Measurements from ENCODE around the gene ZC3H4.

ZC3H4 gene

DNA sequence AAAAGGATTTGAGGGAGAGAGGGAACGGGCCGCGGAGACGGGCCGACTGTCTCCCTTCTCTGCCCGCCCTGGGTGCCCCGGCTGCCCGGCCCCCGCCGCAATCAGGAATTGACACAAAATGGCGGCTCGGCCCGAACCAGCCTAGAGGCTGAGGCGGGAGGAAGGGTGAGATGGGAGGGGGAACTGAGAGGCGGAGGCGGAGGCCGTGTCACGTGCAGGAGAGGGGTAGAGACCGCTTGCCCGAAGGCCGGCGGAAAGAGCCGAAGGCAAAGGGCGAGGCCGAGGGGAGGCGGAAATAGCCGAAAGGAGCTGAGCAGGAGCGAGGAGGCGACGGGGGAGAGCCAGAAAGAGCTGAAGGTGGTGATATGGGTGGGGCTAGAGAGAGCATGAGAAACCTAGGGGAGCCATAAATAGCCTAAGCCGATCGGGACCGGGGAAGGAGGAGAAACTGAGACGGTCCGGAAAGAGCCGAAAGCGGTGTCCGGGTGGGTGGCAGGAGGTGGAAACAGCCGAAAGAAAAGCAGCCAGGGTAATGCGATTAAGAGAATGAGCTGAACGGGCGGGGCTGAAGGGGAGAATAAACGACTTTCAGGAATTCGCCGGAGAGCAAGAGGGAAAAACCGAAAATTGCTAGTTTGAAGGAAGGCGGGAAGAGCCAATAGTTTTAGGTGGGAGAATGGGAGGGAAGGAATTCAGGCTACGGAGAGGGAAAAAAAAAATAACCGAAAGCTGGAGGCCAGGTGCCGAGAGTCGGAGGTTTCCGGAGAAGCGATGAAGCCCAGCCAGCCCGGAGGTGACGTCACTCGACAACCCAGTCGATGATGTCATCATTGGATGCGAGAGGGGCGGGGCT is at the start of gene ZC3H4:
Gene ZC3H4, minus strand, starts transcription at position 780 of the 853 bp plus-strand sequence. CDS start 1,192 bp downstream, outside the sequence.
- DNase-seq (ENCODE audit: low spot score): peak; percentile 100

DNA sequence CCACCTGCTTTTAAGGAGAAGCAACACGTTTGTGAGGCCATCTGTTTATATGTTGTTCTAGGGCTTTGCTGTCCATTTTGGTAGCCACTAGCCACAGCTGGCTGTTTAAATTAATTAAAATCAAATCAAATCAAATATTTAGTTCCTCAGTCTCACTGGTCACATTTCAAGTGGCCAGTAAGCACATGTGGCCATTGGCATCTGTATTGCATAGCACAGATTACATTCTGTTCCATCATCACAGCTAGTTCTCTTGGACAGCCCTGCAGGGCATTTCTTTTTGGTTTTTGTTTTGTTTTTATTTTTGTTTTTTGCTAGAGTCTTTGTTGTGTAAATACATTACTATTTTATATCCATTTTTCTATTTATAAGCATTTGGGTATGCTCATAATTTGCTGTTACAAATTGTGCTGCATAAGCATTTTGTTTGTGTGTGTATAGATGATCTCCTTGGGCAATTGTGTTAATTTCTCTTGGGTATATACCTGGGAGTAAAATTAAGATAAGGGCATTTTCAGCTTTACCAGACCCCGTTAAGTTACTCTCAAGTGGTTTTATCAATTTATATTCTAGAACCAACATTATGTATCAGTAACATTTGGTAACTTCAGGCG is 48.4 kb upstream of the ZC3H4 start:
- no peak for DNase-seq (ENCODE audit: low spot score)

DNA sequence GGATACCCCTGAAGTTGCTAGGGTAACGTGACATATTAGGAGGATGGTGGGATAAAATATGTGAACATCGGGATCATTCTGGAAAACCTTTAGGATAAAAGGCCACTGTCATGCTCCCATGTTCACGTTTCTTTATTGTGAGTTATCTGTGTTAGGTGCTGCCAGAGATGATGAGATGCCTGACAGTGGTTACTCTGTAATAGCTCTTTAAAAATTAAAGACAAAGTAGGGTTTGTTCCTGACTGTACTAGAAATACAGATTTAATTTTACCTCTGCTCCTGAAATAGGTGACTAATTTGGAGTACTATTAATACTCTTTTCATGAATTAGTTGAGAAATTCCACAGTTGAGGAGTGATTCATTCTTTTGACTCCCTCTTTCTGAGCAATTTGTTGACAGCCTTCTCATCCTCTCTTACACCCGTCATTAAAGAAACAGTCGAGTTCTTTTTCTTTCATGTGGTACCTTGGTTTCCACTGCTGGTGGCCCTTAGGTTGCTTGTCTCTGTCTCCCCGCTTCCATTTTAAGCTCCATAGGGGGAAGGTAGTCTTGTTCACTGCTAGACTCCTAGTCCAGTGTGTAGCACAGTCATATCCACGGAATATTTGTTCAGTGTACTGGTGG is 45.4 kb upstream of the ZC3H4 start:
- peak; percentile 72 for DNase-seq (ENCODE audit: low spot score)

DNA sequence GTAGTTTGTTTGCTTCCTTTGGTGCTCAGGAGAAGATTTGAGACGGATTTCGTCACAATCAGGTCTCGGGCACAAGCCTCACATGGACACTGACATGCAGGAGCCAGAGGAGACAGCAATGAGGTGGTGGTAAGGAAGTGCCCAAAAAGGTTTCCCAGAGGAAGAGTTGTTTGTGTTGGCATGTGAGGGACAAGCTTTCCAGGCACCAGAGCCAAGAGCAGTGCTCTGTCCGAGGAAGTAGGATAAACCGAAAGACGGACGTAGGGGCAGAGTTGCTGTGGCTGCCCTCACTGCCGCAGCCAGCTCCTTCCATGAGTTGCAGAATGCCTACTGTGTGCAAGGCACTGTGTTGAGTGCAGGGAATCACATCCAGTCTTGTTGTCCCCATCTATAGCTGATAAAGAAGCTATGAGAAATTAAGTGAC is 44.8 kb upstream of the ZC3H4 start:
- no peak for DNase-seq (ENCODE audit: low spot score)

- DNase-seq (ENCODE audit: low spot score): peak; percentile 58
Measured at GRCh38 chr19:47157431-47158321, 44.1 kb upstream of the ZC3H4 start.

DNA sequence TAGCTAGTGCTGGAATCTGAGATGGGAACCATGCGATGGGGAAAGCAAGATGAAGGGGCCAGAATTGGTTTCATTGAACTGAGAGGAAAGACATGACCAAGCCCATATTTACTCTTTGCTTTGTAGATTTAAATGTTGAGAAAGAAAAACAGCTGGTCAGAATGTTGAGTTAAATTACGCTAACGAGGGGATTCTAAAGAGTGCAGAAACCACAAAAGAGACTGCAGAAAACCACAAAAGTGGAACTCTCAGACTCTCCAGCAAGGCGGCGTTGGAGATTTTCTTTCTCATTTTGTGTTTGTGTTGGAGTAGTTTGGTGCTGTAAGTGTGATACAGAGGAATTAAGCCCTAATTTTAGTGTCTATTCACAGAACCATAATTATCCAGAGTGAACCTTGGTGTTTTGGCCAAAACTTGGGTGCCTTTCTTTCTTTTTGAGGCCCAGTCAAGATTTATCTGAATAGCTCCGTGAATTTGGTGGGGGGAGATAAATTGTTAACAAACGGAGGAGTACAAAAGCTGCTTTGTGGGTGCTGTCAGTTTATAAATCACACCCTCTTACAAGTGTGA is 43.4 kb upstream of the ZC3H4 start:
- no peak for DNase-seq (ENCODE audit: low spot score)

DNA sequence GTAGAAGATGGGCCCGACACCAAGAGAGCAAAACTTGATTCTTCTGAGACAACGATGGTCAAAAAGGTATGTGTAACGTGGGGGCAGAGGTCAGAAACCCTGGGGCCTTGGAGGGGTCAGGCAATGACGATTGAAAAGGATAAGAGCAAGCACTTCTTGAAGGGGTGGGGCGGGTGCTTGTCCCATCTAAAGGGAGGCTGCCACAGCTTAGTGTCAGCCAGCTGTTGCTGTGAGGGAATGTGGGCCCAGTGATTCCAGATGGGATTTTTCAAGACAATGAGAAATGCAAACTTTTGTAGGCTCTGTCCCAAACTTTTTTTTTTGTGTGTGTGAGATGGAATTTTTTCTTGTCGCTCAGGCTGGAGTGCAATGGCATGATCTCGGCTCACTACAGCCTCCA is 41.6 kb upstream of the ZC3H4 start:
- DNase-seq (ENCODE audit: low spot score): no peak

- DNase-seq (ENCODE audit: low spot score): no peak
Measured at GRCh38 chr19:47153266-47153665, 39.7 kb upstream of the ZC3H4 start.

GRCh38 chr19:47152632-47153031 is 39.1 kb upstream of the ZC3H4 start:
- peak; percentile 23 for DNase-seq (ENCODE audit: low spot score)

- no peak for DNase-seq (ENCODE audit: low spot score)
Measured at GRCh38 chr19:47152205-47152604, 38.6 kb upstream of the ZC3H4 start.

DNA sequence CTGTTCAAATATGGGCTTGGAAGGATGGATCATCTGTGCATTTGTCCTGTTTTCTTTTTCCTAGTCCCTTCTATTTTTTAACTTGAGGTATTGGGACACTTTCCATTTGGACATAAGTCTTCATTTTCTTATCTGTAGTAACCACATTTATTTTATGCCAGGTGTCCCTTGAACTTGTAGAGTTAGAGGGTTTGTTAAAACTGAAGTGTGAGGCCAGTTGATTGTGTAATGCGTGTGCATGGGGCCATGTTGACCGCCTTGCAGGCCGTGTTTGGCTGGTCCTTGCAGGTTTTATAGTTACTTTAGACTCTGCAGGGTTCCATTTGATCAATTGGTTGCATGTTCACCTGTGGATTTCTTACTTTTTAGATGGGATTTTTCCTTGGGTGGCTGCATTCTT is 38.1 kb upstream of the ZC3H4 start:
- DNase-seq (ENCODE audit: low spot score): no peak

- DNase-seq (ENCODE audit: low spot score): no peak
Measured at GRCh38 chr19:47146920-47147319, 33.3 kb upstream of the ZC3H4 start.

DNA sequence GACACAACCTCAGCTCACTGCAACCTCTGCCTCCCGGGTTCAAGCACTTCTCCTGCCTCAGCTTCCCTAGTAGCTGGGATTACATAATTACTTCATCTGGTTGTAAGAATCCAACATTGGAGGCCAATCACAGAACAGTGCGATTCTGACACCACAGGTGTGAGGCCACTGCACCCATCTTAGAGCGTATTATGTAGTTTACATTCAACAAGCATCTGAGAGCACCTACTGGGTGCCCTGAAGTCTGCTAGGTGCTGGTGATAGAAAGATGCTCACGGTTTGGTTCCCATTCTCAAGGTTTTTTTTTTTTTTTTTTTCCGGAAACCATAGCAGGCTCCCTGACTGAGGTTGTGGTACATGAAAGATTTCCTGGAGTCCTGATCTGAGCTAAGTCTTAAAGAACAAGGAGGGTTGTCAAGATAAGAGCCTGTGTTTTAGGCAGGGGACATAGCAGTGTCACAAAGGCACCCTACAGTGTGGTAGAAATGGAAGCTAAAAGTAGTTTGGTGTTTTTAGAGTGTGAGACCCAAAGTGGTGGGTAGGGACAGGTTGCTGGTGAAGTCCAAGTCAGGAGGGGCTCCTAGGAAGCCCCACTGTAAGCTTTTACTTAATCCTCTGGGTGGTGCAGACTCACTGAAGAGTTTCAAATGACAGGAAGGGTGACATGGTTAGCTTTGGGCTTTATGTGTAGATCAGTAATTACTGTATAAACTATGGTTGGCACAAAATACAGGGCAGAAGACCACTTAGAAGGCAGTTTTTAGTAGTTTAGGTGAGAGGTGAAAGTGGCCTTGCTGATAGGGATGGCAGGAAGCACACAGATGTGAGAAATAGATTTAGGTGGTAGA is 32.3 kb upstream of the ZC3H4 start:
- DNase-seq (ENCODE audit: low spot score): no peak

DNA sequence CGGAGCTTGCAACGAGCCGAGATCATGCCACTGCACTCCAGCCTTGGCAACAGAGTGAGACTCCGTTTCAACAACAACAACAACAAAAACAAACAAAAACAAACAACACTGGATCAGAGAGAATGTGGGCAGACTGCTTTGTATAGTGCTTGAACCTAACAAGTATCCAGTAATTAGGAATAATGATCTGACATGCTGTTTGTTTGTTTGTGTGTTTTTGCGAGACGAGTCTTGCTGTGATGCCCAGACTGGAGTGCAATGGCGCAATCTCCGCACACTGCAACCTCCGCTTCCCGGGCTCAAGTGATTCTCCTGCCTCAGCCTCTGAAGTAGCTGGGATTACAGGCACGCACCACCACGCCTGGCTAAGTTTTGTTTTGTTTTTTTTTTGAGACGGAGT is 31.1 kb upstream of the ZC3H4 start:
- no peak for DNase-seq (ENCODE audit: low spot score)

- no peak for DNase-seq (ENCODE audit: low spot score)
Measured at GRCh38 chr19:47143322-47144073, 29.9 kb upstream of the ZC3H4 start.

- no peak for DNase-seq (ENCODE audit: low spot score)
Measured at GRCh38 chr19:47142779-47143178, 29.2 kb upstream of the ZC3H4 start.

DNA sequence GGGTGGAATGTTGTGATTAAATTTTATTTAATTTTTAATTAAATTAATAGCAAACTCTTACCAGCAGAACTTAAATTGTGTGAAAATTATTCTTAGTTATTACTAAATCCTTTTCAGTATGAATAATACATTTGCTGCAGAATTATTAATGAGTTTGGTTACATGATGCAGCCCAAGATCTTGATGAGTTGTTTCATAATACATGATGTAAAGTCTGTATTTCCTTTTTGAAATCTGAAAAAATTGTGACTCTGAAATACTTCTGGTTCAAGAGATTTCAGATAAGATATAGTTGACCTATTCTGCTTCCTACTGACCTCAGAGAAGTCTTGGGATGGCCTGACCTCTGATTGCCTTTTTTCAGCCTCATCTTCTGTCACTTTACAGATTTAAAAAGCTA is 28.1 kb upstream of the ZC3H4 start:
- DNase-seq (ENCODE audit: low spot score): no peak

DNA sequence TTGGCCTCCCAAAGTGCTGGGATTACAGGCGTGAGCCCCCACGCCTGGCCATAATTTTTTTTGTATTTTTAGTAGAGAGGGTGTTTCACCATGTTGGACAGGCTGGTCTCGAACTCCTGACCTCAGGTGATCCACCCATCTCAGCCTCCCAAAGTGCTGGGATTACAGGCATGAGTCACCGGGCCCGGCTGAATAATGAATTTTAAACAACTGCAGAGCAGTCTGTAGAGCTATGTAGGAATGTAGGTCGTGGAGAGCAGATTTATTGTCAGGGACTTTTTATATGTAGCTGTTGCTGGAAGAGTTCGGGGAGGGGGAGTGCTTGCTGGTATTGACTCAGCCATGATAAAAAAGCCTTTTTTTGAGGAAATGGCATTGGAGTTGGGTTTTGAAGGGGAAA is 27.7 kb upstream of the ZC3H4 start:
- peak; percentile 35 for DNase-seq (ENCODE audit: low spot score)

- no peak for DNase-seq (ENCODE audit: low spot score)
Measured at GRCh38 chr19:47135156-47135555, 21.6 kb upstream of the ZC3H4 start.

DNA sequence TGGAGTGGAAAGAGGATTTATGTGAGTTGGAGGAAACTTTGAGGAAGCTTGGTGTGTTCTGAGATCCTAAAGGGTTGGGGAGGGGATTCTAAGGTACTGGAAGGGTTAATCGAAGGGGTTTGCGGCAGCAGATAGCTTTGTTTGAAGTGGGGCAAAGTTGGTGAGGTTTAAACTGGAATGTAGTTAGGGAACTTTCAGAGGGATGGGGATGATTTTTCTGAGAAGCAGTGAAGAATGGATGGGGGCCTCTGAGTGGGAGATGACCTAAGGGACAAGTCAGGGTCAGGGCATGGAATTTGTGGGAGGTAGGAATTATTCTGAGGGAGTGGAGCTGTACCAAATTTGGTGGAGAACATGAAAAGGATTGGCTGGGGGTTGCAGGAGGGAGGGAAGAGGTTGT is 21.0 kb upstream of the ZC3H4 start:
- DNase-seq (ENCODE audit: low spot score): no peak
